H9 (cell line): ENCODE measurements around the gene CUBN. TPM values are rescaled to one million over a fixed set of nuclear protein-coding genes. Genes with fewer than 3 reads are reported as not detected.

ENCODE experiments used
- DNase-seq: peaks from one replicate; pipeline ENCODE4 v3.0.0-alpha.2; 2017
- H2AFZ ChIP-seq: one replicate; pipeline ENCODE4 v1.6.1; 2013; ENCODE audit warnings: mild to moderate bottlenecking, low read length, control low read depth, moderate library complexity
- H2AK5ac ChIP-seq: 2 replicates; pipeline ENCODE4 v1.6.1; 2013; ENCODE audit warnings: low read length, control low read depth, mixed read lengths; ENCODE audit not compliant: insufficient read length
- H2BK120ac ChIP-seq: one replicate; pipeline ENCODE4 v1.6.1; 2013; ENCODE audit warnings: low read depth, mild to moderate bottlenecking, low read length, control low read depth, inconsistent platforms; ENCODE audit not compliant: poor library complexity, severe bottlenecking
- H2BK12ac ChIP-seq: 2 replicates; pipeline ENCODE4 v1.6.1; 2013; ENCODE audit warnings: low read length, control low read depth, mixed read lengths, low read depth; ENCODE audit not compliant: insufficient read length
- H2BK15ac ChIP-seq: 2 replicates; pipeline ENCODE4 v1.6.1; 2013; ENCODE audit warnings: low read depth, low read length, control low read depth
- H2BK20ac ChIP-seq: one replicate; pipeline ENCODE4 v1.6.1; 2013; ENCODE audit warnings: low read depth, mild to moderate bottlenecking, low read length, control low read depth, inconsistent platforms; ENCODE audit not compliant: poor library complexity, severe bottlenecking
- H2BK5ac ChIP-seq: 2 replicates; pipeline ENCODE4 v1.6.1; 2013; ENCODE audit warnings: low read length, control low read depth, mixed read lengths; ENCODE audit not compliant: insufficient read length
- H3K14ac ChIP-seq: 2 replicates; pipeline ENCODE4 v1.6.1; 2013; ENCODE audit warnings: low read length, control low read depth; ENCODE audit not compliant: insufficient read depth
- H3K18ac ChIP-seq: 2 replicates; pipeline ENCODE4 v1.6.1; 2013; ENCODE audit warnings: low read depth, mild to moderate bottlenecking, mixed read lengths, low read length, control low read depth; ENCODE audit not compliant: insufficient read length
- H3K23ac ChIP-seq: 2 replicates; pipeline ENCODE4 v1.6.1; 2013; ENCODE audit warnings: low read length, control low read depth, mixed read lengths, low read depth; ENCODE audit not compliant: insufficient read length
- H3K23me2 ChIP-seq: 2 replicates; pipeline ENCODE4 v1.6.1; 2013; ENCODE audit warnings: low read depth, mild to moderate bottlenecking, mixed read lengths, low read length, control low read depth; ENCODE audit not compliant: insufficient read length, poor library complexity, severe bottlenecking
- H3K27ac ChIP-seq: 2 replicates; pipeline ENCODE4 v1.5.1; 2013; ENCODE audit warnings: low read length, control low read depth, mixed read lengths, low read depth; ENCODE audit not compliant: insufficient read length
- H3K27me3 ChIP-seq: 2 replicates; pipeline ENCODE4 v1.6.1; 2013; ENCODE audit warnings: low read length, control low read depth, inconsistent platforms; ENCODE audit not compliant: insufficient read depth
- H3K4ac ChIP-seq: 2 replicates; pipeline ENCODE4 v1.6.1; 2013; ENCODE audit warnings: low read depth, mild to moderate bottlenecking, control low read depth, inconsistent platforms, low read length, moderate library complexity
- H3K4me1 ChIP-seq: 2 replicates; pipeline ENCODE4 v1.6.1; 2013; ENCODE audit warnings: low read length, control low read depth, inconsistent platforms; ENCODE audit not compliant: insufficient read depth
- H3K4me2 ChIP-seq: 2 replicates; pipeline ENCODE4 v1.6.1; 2013; ENCODE audit warnings: low read length, control low read depth, mixed read lengths; ENCODE audit not compliant: insufficient read length, insufficient read depth
- H3K56ac ChIP-seq: 2 replicates; pipeline ENCODE4 v1.6.1; 2013; ENCODE audit warnings: low read depth, mild to moderate bottlenecking, mixed read lengths, low read length, control low read depth; ENCODE audit not compliant: insufficient read length
- H3K79me1 ChIP-seq: 2 replicates; pipeline ENCODE4 v1.6.1; 2013; ENCODE audit warnings: low read depth, mild to moderate bottlenecking, moderate library complexity, low read length, control low read depth, inconsistent platforms; ENCODE audit not compliant: insufficient read depth, poor library complexity, severe bottlenecking
- H3K79me2 ChIP-seq: 2 replicates; pipeline ENCODE4 v1.6.1; 2013; ENCODE audit warnings: low read length, control low read depth, inconsistent platforms; ENCODE audit not compliant: insufficient read depth
- H3K9ac ChIP-seq: 2 replicates; pipeline ENCODE4 v1.6.1; 2013; ENCODE audit warnings: low read length, control low read depth, mixed read lengths; ENCODE audit not compliant: insufficient read length; ENCODE audit errors: extremely low read depth
- H3K9me3 ChIP-seq: one replicate; pipeline ENCODE4 v1.6.1; 2013; ENCODE audit warnings: low read depth, low read length, inconsistent platforms; ENCODE audit not compliant: control insufficient read depth
- H3T11ph ChIP-seq: one replicate; pipeline ENCODE4 v1.6.1; 2013; ENCODE audit warnings: mild to moderate bottlenecking, low read length, control low read depth, inconsistent platforms
- H4K20me1 ChIP-seq: one replicate; pipeline ENCODE4 v1.6.1; 2013; ENCODE audit not compliant: control insufficient read depth, insufficient read length, insufficient read depth
- H4K5ac ChIP-seq: 2 replicates; pipeline ENCODE4 v1.6.1; 2013; ENCODE audit warnings: low read depth, mild to moderate bottlenecking, mixed read lengths, low read length, control low read depth; ENCODE audit not compliant: insufficient read length
- H4K8ac ChIP-seq: replicated peaks from 2 replicates; pipeline ENCODE4 v1.6.1; 2013; ENCODE audit warnings: low read length, control low read depth, mixed read lengths, low read depth; ENCODE audit not compliant: insufficient read length
- H4K91ac ChIP-seq: 2 replicates; pipeline ENCODE4 v1.6.1; 2013; ENCODE audit warnings: low read depth, mild to moderate bottlenecking, moderate library complexity, mixed read lengths, low read length, control low read depth; ENCODE audit not compliant: insufficient read length
- H3K27ac Mint-ChIP-seq, 3 experiments: 2 replicates in 2 of 3; 3 replicates in 1 of 3; pipeline ENCODE4 v1.8.0; 2020 to 2021; ENCODE audit warnings: mixed read lengths in 3 of 3, mild to moderate bottlenecking in 1 of 3, moderate library complexity in 1 of 3
- H3K27me3 Mint-ChIP-seq: 2 replicates; pipeline ENCODE4 v1.8.0; 2021; ENCODE audit warnings: low read depth, mild to moderate bottlenecking, moderate library complexity, mixed read lengths
- H3K36me3 Mint-ChIP-seq, 3 experiments: 2 replicates in 2 of 3; 3 replicates in 1 of 3; pipeline ENCODE4 v1.8.0; 2020 to 2021; ENCODE audit warnings: low read depth in 3 of 3, mixed read lengths in 3 of 3; ENCODE audit not compliant: insufficient read depth in 1 of 3
- H3K4me1 Mint-ChIP-seq, 2 experiments: 2 replicates each; pipeline ENCODE4 v1.8.0; 2020; ENCODE audit warnings: mixed read lengths in 2 of 2
- H3K4me3 Mint-ChIP-seq, 2 experiments: 2 replicates in 1 of 2; 3 replicates in 1 of 2; pipeline ENCODE4 v1.8.0; 2020 to 2021; ENCODE audit warnings: mild to moderate bottlenecking in 2 of 2, mixed read lengths in 2 of 2, moderate library complexity in 1 of 2
- H3K9me3 Mint-ChIP-seq, 2 experiments: 2 replicates in 1 of 2; 3 replicates in 1 of 2; pipeline ENCODE4 v1.8.0; 2020; ENCODE audit warnings: mild to moderate bottlenecking in 2 of 2, mixed read lengths in 2 of 2, moderate library complexity in 1 of 2
- CTCF ChIP-seq: fragments of 200-600 bp; sonication (generic); conservative IDR thresholded peaks from 3 replicates; pipeline ENCODE4 v1.8.0; 2021; ENCODE audit warnings: antibody characterized with exemption, mild to moderate bottlenecking
- WGBS: extraction: QIAGEN DNeasy Blood & Tissue Kit; methylation state at CpG from one replicate; pipeline ENCODE4 v1.1.7; 2013; ENCODE audit warnings: missing lambda C conversion rate, low lambda C conversion rate, mixed read lengths; ENCODE audit not compliant: insufficient read length; ENCODE audit errors: extremely low coverage; 5-methylcytosine and 5-hydroxymethylcytosine counted together
- total RNA-seq: library from RNA; stranded (reverse); gene quantifications from 2 replicates; pipeline ENCODE4 v1.2.1, GENCODE V29; 2021

CUBN gene
- total RNA-seq, 1 experiment from 2014 or later = 0.26 TPM

GRCh38 chr10:17123961-17124360, 5.7 kb downstream of the CUBN start:
- H3K79me1 ChIP-seq = no peaks in the 10 kb centered on the region
- Mint-ChIP-seq H3K36me3 (no peaks in the 10 kb centered on the region), H3K4me1 (peaks cover 14 to 16% of the 10 kb centered on the region in 2 experiments), H3K4me3 (no peak overlapping the region), H3K27ac (peak overlapping the region in 2 of 3 experiments; percentile 42 to 44; a peak in 2 of 7 replicates), H3K27me3 (no peaks in the 10 kb centered on the region), H3K9me3 (no peaks in the 10 kb centered on the region)
- H3K23ac ChIP-seq = no peak overlapping the region
- H3K4me1 ChIP-seq = no peaks in the 10 kb centered on the region; the same call in 1 of the 2 replicates
- H3K23me2 ChIP-seq = no peaks in the 10 kb centered on the region
- no peaks in the 10 kb centered on the region for H4K20me1 ChIP-seq
- H3K14ac ChIP-seq = no peak overlapping the region
- H3K27me3 ChIP-seq = no peaks in the 10 kb centered on the region
- no peak overlapping the region for H3T11ph ChIP-seq
- no peak overlapping the region for H4K91ac ChIP-seq
- no peak overlapping the region for H2BK120ac ChIP-seq
- no peak overlapping the region for H3K4me2 ChIP-seq
- no peak overlapping the region for H2BK15ac ChIP-seq
- DNase-seq = no peak
- H2AFZ ChIP-seq = no peak overlapping the region
- H3K9me3 ChIP-seq = no peaks in the 10 kb centered on the region
- no peak overlapping the region for H2BK5ac ChIP-seq
- no peak overlapping the region for H2AK5ac ChIP-seq
- H4K5ac ChIP-seq = no peak overlapping the region
- H2BK12ac ChIP-seq = no peak overlapping the region
- no CpG with 5 or more reads among the region's 3 CpGs for WGBS
- H2BK20ac ChIP-seq = no peak overlapping the region
- no peaks in the 10 kb centered on the region for H3K79me2 ChIP-seq
- H3K4ac ChIP-seq = no peak overlapping the region
- H4K8ac ChIP-seq = no peak overlapping the region
- H3K18ac ChIP-seq = no peak overlapping the region
- H3K9ac ChIP-seq = no peak overlapping the region
- H3K27ac ChIP-seq = no peak overlapping the region
- TF ChIP-seq CTCF = no peak
- no peak overlapping the region for H3K56ac ChIP-seq
